Posterior cingulate gyrus (tissue), 11 donors: ENCODE measurements around the gene SLC16A10.
"Not testable (repeated sequence)": the region's sequence is repeated elsewhere in the genome, so short reads cannot be mapped to it uniquely, and the experiment has no call there.

Experiments
- DNase-seq, 10 donors: peaks; one replicate each; pipeline versions ENCODE4 v3.0.0 to v3.0.0-alpha.2; 2020 to 2021; ENCODE audit warnings: mixed read lengths in 3 of 10
- intact Hi-C: fragments of 100-400 bp; cut with DNase I; formaldehyde crosslinking; loops from one replicate; pipeline ENCODE4 v1.15.1; 2023

Gene SLC16A10, protein sequence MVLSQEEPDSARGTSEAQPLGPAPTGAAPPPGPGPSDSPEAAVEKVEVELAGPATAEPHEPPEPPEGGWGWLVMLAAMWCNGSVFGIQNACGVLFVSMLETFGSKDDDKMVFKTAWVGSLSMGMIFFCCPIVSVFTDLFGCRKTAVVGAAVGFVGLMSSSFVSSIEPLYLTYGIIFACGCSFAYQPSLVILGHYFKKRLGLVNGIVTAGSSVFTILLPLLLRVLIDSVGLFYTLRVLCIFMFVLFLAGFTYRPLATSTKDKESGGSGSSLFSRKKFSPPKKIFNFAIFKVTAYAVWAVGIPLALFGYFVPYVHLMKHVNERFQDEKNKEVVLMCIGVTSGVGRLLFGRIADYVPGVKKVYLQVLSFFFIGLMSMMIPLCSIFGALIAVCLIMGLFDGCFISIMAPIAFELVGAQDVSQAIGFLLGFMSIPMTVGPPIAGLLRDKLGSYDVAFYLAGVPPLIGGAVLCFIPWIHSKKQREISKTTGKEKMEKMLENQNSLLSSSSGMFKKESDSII

GRCh38 chr6:111087106-111087835 lies at the start of gene SLC16A10:
Gene SLC16A10, plus strand, starts transcription at chr6:111087503. Its CDS starts 250 bp downstream, at chr6:111087753.
- peak; percentile 47 to 96 (median 69) for DNase-seq
- intact Hi-C loops, result no loop called here

DNA sequence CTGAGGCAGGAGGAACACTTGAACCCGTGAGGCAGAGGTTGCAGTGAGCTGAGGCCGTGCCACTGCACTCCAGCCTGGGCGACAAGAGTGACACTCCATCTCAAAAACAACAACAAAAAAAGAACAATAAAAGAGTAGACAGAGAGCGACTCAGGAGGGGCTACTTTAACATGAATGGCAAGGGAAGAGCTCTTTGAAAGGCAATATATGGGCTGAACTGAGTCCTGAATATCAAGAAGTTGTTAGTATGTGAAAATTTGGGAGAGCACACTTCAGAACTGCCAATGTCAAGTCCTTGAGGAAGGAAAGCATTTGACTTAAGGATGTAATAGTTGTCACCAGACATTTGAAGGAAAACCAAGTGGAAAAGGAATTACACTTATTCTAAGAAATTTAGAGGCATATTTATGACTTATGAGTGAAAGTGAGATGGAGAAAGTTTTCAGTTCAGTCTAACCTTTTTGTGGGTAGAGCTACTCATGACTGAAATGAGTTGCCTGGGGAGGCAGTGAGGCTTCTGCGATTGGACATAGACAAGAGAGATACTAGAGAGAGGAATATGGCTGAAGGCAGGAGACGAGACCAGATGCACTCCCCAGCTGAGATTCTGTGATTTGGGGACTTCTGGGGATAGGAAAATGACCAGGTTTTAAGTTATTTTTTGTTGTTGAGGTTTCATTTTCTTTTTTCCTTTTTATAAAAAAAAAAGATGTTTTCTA lies 48.6 kb upstream of the SLC16A10 start:
- intact Hi-C loops, result no loop called here
- DNase-seq, result no peak

DNA sequence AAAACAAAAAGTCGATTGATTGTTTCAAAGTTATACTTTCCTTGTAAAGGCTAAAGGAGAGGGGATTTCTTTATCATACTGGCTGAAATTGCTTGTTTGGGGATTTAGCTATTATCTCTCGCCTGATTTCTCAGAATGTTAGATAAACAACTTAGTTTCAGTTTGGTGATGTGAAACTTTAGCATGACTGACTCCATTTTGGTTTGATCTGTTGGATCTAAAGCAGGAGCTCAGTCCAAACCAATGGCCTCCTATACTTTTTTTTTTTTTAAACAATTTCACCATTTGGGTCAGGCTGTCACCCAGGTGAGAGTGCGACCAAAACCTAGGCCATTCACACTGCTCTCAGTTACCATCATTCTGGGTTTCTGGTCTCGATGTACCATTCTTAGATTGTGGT lies 45.4 kb upstream of the SLC16A10 start:
- intact Hi-C loops, result no loop called here
- no peak for DNase-seq

- intact Hi-C loops, result no loop called here
- no peak for DNase-seq
Measured at GRCh38 chr6:111047244-111047643, 40.1 kb upstream of the SLC16A10 start.

DNA sequence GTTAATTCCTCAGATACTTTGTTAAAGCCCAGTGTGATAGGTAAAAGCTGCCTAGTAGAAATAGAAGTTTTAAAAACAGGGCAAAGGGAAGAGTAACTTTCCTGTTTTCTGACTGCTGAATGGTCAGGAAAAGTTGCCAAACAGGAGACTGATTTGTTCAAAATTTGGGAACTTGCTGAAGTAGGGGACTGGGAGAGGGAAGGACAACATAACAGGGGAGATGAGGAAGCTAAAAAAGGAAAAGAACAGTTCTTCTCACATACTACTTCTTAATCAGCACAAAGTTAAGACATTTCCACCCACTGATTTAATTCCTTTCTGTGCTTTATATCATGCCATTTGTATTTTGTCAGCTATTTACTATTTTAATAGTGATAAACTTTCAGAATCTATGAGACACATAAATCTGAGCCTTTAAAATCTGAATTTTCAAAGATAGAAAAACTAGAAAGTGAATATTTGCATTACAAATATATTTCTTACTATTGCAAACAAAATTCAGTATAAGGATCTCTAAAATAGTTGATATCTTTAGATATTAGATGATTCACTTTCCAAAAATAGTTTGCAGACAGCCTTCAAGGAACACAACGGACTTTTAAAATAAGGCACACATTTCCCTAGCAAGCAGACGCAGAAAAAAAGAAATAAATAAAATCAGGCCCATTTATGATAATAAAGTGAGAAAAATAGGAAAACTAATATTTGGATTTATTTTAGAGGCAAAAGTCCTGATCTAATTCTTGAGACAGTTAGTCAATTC lies 36.9 kb upstream of the SLC16A10 start:
- no peak for DNase-seq
- intact Hi-C loops, result no loop called here

DNA sequence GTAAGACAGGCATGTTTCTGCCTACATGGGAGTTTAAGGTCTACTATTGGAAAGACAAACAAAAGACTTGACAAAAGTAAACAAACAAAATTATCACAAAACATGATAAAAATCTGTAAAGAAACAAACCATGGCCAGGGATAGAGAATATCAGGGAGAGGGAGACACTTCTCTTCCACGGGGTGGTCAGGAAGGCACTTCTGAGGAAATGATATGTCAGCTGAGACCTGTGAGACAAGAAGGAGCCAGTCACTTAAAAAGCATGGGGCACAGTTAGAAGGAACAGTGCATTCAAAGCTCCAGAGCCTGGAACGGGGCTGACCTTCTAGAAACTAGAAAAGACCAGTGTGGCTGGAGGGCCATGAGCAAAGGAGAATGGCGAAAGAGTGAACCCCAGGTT lies 35.1 kb upstream of the SLC16A10 start:
- DNase-seq, result no peak
- intact Hi-C loops, result no loop called here

- intact Hi-C loops, result no loop called here
- no peak for DNase-seq
Measured at GRCh38 chr6:111057074-111057752, 30.1 kb upstream of the SLC16A10 start.

DNA sequence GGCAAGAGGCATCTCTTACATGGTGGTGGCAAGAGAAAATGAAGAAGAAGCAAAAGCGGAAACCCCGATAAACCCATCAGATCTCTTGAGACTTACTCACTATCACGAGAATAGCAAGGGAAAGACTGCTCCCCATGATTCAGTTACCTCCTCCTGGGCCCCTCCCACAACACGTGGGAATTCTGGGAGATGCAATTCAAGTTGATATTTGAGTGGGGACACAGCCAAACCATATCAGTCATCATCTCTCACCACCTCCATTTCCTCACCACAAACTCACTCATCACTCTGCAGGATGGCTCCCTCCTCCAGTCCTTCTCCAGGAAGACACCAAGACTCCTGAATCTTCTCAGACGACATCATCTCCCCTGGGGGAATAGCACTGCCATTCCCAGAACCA lies 25.8 kb upstream of the SLC16A10 start:
- intact Hi-C loops, result no loop called here
- no peak for DNase-seq

DNA sequence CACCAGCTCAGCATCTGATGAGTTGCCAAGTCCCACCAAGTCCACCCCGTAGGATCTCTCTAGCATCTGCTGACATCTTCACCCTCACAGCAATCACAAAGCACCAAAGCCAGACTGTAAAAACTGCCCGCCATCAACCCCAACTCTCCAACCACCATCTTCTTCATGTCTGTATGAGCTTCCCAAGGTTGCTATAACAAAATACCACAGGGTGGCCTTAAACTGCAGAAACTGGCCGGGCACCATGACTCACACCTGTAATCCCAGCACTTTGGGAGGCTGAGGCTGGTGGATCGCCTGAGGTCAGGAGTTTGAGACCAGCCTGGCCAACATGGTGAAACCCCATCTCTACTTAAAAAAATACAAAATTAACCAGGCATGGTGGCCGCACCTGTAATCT lies 25.3 kb upstream of the SLC16A10 start:
- intact Hi-C loops, DNase-seq: not testable (repeated sequence)

DNA sequence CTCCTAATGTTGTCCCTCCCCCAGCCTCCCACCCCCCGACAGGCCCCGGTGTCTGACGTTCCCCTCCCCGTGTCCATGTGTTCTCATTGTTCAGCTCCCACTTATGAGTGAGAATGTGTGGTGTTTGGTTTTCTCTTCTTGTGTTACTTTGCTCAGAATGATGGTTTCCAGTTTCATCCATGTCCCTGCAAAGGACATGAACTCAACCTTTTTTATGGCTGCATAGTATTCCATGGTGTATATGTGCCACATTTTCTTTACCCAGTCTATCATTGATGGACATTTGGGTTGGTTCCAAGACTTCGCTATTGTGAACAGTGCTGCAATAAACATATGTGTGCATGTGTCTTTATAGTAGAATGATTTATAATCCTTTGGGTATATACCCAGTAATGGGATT lies 24.4 kb upstream of the SLC16A10 start:
- intact Hi-C loops, DNase-seq: not testable (repeated sequence)

GRCh38 chr6:111068109-111068865 lies 19.0 kb upstream of the SLC16A10 start:
- DNase-seq, result no peak
- intact Hi-C loops, result no loop called here

GRCh38 chr6:111068866-111069234 lies 18.5 kb upstream of the SLC16A10 start:
- intact Hi-C loops, result no loop called here
- no peak for DNase-seq

DNA sequence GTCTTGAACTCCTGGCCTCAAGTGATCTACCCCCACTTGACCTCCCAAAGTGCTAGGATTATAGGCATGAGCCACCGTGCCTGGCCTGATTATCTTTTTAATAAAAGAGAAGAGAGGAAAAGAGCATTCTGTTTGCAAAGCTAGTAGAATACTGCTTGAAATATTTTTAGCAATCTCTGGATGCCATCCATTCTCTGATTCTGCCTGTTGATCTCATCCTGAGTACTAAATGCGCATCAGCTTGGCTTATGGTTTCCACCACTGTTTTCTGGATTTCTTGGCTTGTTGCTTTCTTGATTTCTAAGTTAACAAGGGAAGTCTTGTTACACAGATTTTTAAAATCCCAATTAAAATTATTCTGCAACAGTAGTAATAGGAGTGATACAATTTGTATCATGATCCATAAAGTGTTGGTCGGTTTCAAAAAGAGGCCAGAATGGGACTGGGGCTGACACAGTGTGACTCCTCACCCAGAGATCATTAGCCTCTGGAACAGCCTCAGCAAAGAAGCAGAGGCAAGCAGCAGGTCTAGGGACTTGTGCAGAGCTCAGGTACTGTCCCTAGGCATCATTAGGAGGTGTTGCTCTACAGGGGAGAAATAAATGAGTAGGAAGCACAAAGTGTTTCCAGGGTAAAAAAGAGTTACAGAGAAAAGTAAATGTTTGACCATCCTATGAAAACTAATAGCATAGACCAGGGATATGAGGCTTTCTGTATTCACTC lies 17.8 kb upstream of the SLC16A10 start:
- intact Hi-C loops, result no loop called here
- DNase-seq, result no peak

- no peak for DNase-seq
- intact Hi-C loops, result no loop called here
Measured at GRCh38 chr6:111070105-111071005, 16.9 kb upstream of the SLC16A10 start.

- intact Hi-C loops, result no loop called here
- DNase-seq, result no peak
Measured at GRCh38 chr6:111072801-111073360, 14.4 kb upstream of the SLC16A10 start.

DNA sequence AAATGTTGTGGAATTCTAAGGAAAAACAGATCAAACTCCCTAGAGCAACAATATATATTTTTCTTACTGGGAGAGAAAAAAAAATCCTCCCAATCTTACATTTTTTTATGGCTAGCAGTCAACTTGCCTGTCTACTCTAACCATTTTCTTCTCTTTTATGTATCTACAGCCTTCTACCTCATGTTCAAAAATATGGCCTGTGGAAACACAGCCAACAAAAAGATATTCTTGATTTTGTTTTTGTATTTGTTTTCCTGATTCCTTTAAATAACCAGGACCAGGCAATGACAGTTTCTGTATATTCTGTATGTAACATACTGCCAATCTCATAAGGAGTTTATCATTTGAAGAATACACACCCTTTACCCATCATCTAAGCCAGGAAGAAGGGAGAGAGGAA lies 13.0 kb upstream of the SLC16A10 start:
- DNase-seq, result no peak
- intact Hi-C loops, result no loop called here
